Vagina (tissue), 2 donors: ENCODE results near the gene SLC38A6.

Experiments used
- POLR2A ChIP-seq, 2 donors: fragments of 450-650 bp; IDR thresholded peaks; one replicate each; pipeline ENCODE4 v1.6.1; 2017; ENCODE audit warnings: antibody characterized with exemption in 2 of 2, mild to moderate bottlenecking in 2 of 2, moderate library complexity in 2 of 2
- TF ChIP-seq, protein P1 (sequence below), 3 experiments: fragments of 450-650 bp in 2 of 3; fragments of 200-600 bp in 1 of 3; sonication (generic) in 1 of 3; IDR thresholded peaks; one replicate each; pipeline ENCODE4 v1.5.1; 2017 to 2019; ENCODE audit warnings: antibody characterized with exemption in 3 of 3, mild to moderate bottlenecking in 2 of 3, moderate library complexity in 2 of 3

DNA sequence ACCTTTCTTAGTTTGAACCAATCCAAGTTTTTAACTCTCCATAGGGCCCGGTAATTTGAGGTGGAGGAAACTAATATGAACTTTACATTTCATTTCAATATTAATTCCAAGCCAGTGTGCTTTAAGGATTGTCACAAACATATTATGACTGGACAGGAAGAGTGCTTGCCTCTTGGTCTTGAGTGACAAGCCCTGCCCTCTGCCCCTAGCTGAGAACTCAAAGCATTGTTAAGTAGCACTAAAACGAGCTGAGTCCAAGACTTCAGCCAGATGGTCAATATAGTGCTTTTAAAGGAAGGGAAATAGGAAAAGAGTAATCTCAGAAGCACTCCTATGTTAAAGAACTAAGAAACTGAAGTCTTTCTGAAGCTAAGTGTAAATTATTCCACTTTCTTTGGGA is 17.3 kb upstream of the SLC38A6 start:
- TF ChIP-seq, protein P1, sequence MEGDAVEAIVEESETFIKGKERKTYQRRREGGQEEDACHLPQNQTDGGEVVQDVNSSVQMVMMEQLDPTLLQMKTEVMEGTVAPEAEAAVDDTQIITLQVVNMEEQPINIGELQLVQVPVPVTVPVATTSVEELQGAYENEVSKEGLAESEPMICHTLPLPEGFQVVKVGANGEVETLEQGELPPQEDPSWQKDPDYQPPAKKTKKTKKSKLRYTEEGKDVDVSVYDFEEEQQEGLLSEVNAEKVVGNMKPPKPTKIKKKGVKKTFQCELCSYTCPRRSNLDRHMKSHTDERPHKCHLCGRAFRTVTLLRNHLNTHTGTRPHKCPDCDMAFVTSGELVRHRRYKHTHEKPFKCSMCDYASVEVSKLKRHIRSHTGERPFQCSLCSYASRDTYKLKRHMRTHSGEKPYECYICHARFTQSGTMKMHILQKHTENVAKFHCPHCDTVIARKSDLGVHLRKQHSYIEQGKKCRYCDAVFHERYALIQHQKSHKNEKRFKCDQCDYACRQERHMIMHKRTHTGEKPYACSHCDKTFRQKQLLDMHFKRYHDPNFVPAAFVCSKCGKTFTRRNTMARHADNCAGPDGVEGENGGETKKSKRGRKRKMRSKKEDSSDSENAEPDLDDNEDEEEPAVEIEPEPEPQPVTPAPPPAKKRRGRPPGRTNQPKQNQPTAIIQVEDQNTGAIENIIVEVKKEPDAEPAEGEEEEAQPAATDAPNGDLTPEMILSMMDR (IDR thresholded peaks at IDR 0.05) = no peak
- TF ChIP-seq POLR2A (IDR thresholded peaks at IDR 0.05) = no peak
